Measurements from ENCODE around the gene WNK3. TPM values are rescaled to one million over a fixed set of nuclear protein-coding genes. Genes with fewer than 3 reads are reported as not detected.
"Not testable (repeated sequence)": the region's sequence is repeated elsewhere in the genome, so short reads cannot be mapped to it uniquely, and the experiment has no call there.

The WNK3 gene
- polyA plus RNA-seq (ENCODE audit: insufficient read length) = 2.1 TPM

GRCh38 chrX:54357414-54358377 is at the start of gene WNK3:
TSS of gene WNK3 (minus strand) at chrX:54358046.
- DNase-seq (ENCODE audit: low read depth) = peak; percentile 54

GRCh38 chrX:54407266-54407665 is 49.4 kb upstream of the WNK3 start:
- no peak for DNase-seq (ENCODE audit: low read depth)

- DNase-seq (ENCODE audit: low read depth) = no peak
These were observed 39.3 kb upstream of the WNK3 start for GRCh38 chrX:54397113-54397512.

- no peak for DNase-seq (ENCODE audit: low read depth)
These were observed 28.5 kb upstream of the WNK3 start for GRCh38 chrX:54386314-54386713.

- not testable (repeated sequence) for DNase-seq (ENCODE audit: low read depth)
These were observed 26.8 kb upstream of the WNK3 start for GRCh38 chrX:54384661-54385060.

- no peak for DNase-seq (ENCODE audit: low read depth)
These were observed 1.6 kb upstream of the WNK3 start for GRCh38 chrX:54359408-54359807.

GRCh38 chrX:54358424-54359211 is 772 bp upstream of the WNK3 start:
- DNase-seq (ENCODE audit: low read depth) = peak; percentile 32

- DNase-seq (ENCODE audit: low read depth) = no peak
These were observed 5.2 kb downstream of the WNK3 start for GRCh38 chrX:54352677-54353076.

GRCh38 chrX:54337383-54337782 is 20.5 kb downstream of the WNK3 start:
- DNase-seq (ENCODE audit: low read depth) = not testable (repeated sequence)

- DNase-seq (ENCODE audit: low read depth) = no peak
These were observed 32.8 kb downstream of the WNK3 start for GRCh38 chrX:54325077-54325476.

- DNase-seq (ENCODE audit: low read depth) = no peak
These were observed 37.8 kb downstream of the WNK3 start for GRCh38 chrX:54320067-54320466.

- DNase-seq (ENCODE audit: low read depth) = no peak
These were observed 51.5 kb downstream of the WNK3 start for GRCh38 chrX:54306379-54306778.

GRCh38 chrX:54301516-54301915 is 56.3 kb downstream of the WNK3 start:
- no peak for DNase-seq (ENCODE audit: low read depth)

- DNase-seq (ENCODE audit: low read depth) = no peak
These were observed 63.5 kb downstream of the WNK3 start for GRCh38 chrX:54294306-54294705.

- no peak for DNase-seq (ENCODE audit: low read depth)
These were observed 65.1 kb downstream of the WNK3 start for GRCh38 chrX:54292755-54293154.

GRCh38 chrX:54291758-54292157 is 66.1 kb downstream of the WNK3 start:
- DNase-seq (ENCODE audit: low read depth) = no peak

GRCh38 chrX:54288968-54289367 is 68.9 kb downstream of the WNK3 start:
- DNase-seq (ENCODE audit: low read depth) = no peak

GRCh38 chrX:54288277-54288676 is 69.6 kb downstream of the WNK3 start:
- DNase-seq (ENCODE audit: low read depth) = peak; percentile 2

- DNase-seq (ENCODE audit: low read depth) = no peak
These were observed 76.2 kb downstream of the WNK3 start for GRCh38 chrX:54281676-54282075.

GRCh38 chrX:54280466-54280865 is 77.4 kb downstream of the WNK3 start:
- DNase-seq (ENCODE audit: low read depth) = no peak

GRCh38 chrX:54271664-54272063 is 86.2 kb downstream of the WNK3 start:
- DNase-seq (ENCODE audit: low read depth) = no peak

- no peak for DNase-seq (ENCODE audit: low read depth)
These were observed 109.5 kb downstream of the WNK3 start for GRCh38 chrX:54248309-54248708.

GRCh38 chrX:54246866-54247265 is 111.0 kb downstream of the WNK3 start:
- no peak for DNase-seq (ENCODE audit: low read depth)
